Transverse colon (tissue), 4 donors: Measurements from ENCODE around the gene AIFM2. TPM values are rescaled to one million over a fixed set of nuclear protein-coding genes. Genes with fewer than 3 reads are reported as not detected.

Source experiments
- DNase-seq: peaks from one replicate; pipeline ENCODE4 v3.0.0-alpha.2; 2019
- H3K27ac ChIP-seq, 4 donors: fragments of 200-600 bp; sonication (generic); 2 replicates each; pipeline ENCODE4 v1.5.1; 2016 to 2018; ENCODE audit warnings: inconsistent platforms in 4 of 4
- H3K27me3 ChIP-seq: fragments of 200-600 bp; sonication (generic); 2 replicates; pipeline ENCODE4 v1.5.1; 2017; ENCODE audit warnings: inconsistent platforms
- H3K36me3 ChIP-seq, 4 donors: fragments of 200-600 bp; sonication (generic); 2 replicates each; pipeline ENCODE4 v1.5.1; 2017 to 2019; ENCODE audit warnings: inconsistent platforms in 4 of 4
- H3K4me1 ChIP-seq, 4 donors: fragments of 200-600 bp; sonication (generic); 2 replicates each; pipeline ENCODE4 v1.5.1; 2017 to 2020; ENCODE audit warnings: inconsistent platforms in 4 of 4
- H3K4me3 ChIP-seq, 4 donors: fragments of 200-600 bp; sonication (generic); 1 replicate in 1 of 4; 2 replicates in 3 of 4; pipeline versions ENCODE4 v1.5.1 to v1.6.1; 2017 to 2019; ENCODE audit warnings: inconsistent platforms in 4 of 4
- H3K9me3 ChIP-seq, 2 donors: fragments of 200-600 bp; sonication (generic); 2 replicates each; pipeline ENCODE4 v1.5.1; 2017 to 2019; ENCODE audit warnings: inconsistent platforms in 2 of 2
- EP300 ChIP-seq: sonication (generic); formaldehyde crosslinking; IDR thresholded peaks from one replicate; pipeline ENCODE4 v1.6.1; 2017; ENCODE audit warnings: antibody characterized with exemption, low read depth
- POLR2A ChIP-seq: fragments of 450-650 bp; IDR thresholded peaks from one replicate; pipeline ENCODE4 v1.6.1; 2016; ENCODE audit warnings: antibody characterized with exemption, mild to moderate bottlenecking, moderate library complexity
- POLR2AphosphoS5 ChIP-seq, 3 donors: sonication (generic); formaldehyde crosslinking; IDR thresholded peaks; one replicate each; pipeline ENCODE4 v1.6.1; 2016; ENCODE audit warnings: antibody characterized with exemption in 3 of 3
- WGBS, 2 donors: methylation state at CpG; one replicate each; pipeline ENCODE4 v1.1.5; 2018; ENCODE audit warnings: low coverage in 1 of 2; 5-methylcytosine and 5-hydroxymethylcytosine counted together
- in situ Hi-C, 4 donors: fragments of 200-750 bp; cut with MboI; loops; one replicate each; pipeline versions ENCODE4 v1.15.0 to v1.15.1; 2017; ENCODE audit warnings: low sequenced_read_pairs in 3 of 4, low pct_ligation_motif_present in 1 of 4, low pct_unique_long_range_greater_than_20kb in 1 of 4
- intact Hi-C: fragments of 100-400 bp; cut with DNase I; formaldehyde crosslinking; loops from one replicate; pipeline ENCODE4 v1.15.1; 2023; ENCODE audit warnings: low total_unique reads
- total RNA-seq, 4 donors: library from RNA; depleted of rRNA; stranded (reverse); fragments of >200 nt; gene quantifications; one replicate each; pipeline ENCODE4 v1.1.0, GENCODE V29; 2016
- TF ChIP-seq, protein P1 (sequence below), 5 experiments: fragments of 200-600 bp in 3 of 5; fragments of 450-650 bp in 2 of 5; sonication (generic) in 3 of 5; IDR thresholded peaks; 1 replicate in 2 of 5; 2 replicates in 3 of 5; pipeline ENCODE4 v1.5.1; 2016 to 2017; ENCODE audit warnings: antibody characterized with exemption in 5 of 5, inconsistent platforms in 3 of 5, mild to moderate bottlenecking in 2 of 5, moderate library complexity in 1 of 5

Gene AIFM2
- total RNA-seq, 4 donors from 2014 or later, result 3.8 to 27.0 (median 23.9) TPM

DNA sequence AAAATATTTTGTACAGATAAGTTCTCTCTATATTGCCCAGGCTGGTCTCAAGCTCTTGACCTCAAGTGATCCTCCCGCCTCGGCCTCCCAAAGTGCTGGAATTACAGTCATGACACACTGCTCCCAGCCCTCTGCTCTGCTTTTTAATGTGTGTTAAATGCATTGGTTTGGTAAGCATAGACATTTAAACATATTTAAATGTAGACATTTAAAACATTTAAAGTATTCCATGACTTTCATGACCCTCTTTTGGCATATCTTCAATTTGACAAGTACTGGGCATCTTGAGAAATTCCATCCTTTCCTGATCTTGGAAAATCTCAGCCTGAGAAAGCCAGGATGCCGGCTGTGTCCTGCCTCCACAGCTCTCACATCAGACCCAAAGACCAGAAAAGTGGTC, 42.9 kb upstream of the AIFM2 start:
- TF ChIP-seq POLR2AphosphoS5 (IDR thresholded peaks at IDR 0.05) (no peak), POLR2A (no peak), EP300 (no peak)
- TF ChIP-seq, protein P1, sequence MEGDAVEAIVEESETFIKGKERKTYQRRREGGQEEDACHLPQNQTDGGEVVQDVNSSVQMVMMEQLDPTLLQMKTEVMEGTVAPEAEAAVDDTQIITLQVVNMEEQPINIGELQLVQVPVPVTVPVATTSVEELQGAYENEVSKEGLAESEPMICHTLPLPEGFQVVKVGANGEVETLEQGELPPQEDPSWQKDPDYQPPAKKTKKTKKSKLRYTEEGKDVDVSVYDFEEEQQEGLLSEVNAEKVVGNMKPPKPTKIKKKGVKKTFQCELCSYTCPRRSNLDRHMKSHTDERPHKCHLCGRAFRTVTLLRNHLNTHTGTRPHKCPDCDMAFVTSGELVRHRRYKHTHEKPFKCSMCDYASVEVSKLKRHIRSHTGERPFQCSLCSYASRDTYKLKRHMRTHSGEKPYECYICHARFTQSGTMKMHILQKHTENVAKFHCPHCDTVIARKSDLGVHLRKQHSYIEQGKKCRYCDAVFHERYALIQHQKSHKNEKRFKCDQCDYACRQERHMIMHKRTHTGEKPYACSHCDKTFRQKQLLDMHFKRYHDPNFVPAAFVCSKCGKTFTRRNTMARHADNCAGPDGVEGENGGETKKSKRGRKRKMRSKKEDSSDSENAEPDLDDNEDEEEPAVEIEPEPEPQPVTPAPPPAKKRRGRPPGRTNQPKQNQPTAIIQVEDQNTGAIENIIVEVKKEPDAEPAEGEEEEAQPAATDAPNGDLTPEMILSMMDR (IDR thresholded peaks at IDR 0.05), result no peak
- no peak for DNase-seq
- H3K36me3 ChIP-seq, result no peaks in the 10 kb centered on the region
- H3K4me3 ChIP-seq, result no peak overlapping the region
- no peaks in the 10 kb centered on the region for H3K9me3 ChIP-seq
- in situ Hi-C loops (no loop called here), intact Hi-C loops (no loop called here)
- peaks cover 0 to 12% (median 2%) of the 10 kb centered on the region in 4 donors for H3K4me1 ChIP-seq
- WGBS, 2 donors, result 83 to 96% methylated on average over 1 to 3 of the region's 3 CpGs
- no peak overlapping the region for H3K27ac ChIP-seq
- no peaks in the 10 kb centered on the region for H3K27me3 ChIP-seq

DNA sequence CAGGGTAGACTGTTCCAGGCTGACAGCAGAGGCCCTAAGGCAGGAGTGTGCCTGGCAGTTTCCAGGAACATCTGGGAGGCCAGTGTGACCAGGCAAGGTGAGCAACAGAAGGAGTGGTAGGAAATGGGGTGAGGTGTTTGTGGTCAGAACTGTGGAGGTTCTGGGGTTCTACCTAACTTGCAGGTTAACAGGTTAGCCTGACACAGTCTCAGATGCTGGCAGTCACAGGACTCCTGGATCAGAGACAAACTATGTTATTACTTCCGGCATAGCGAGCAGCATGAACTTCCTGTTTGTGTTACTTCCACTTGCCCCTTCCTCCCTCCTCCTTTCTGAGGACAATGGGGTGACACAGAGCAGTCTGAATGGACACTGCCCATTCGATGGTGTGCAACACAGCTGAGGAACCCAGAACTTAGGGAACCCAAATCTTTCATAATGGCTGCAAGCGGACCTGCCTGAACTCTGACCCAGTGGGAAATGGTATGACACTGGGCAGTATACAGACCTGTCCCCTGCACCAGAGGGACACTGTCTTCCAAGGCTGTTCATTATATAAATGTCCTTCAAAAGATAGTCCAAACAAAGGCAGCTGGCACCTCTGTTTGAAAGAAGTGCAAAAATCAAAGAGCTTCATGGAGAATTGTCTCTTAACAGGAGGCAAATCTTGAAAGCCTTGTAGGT, 41.6 kb upstream of the AIFM2 start:
- Histone ChIP-seq H3K36me3 (no peaks in the 10 kb centered on the region), H3K4me3 (no peak overlapping the region), H3K4me1 (peaks cover 0 to 17% (median 8%) of the 10 kb centered on the region in 4 donors), H3K9me3 (no peaks in the 10 kb centered on the region), H3K27ac (peak overlapping the region in 2 of 4 donors; percentile 7 to 39), H3K27me3 (no peaks in the 10 kb centered on the region)
- peak; percentile 25 for DNase-seq
- intact Hi-C loops, result no loop called here
- TF ChIP-seq, protein P1 (IDR thresholded peaks at IDR 0.05), result no peak
- TF ChIP-seq POLR2A (no peak), POLR2AphosphoS5 (IDR thresholded peaks at IDR 0.05) (no peak), EP300 (no peak)
- in situ Hi-C loops, result no loop called here
- 43% methylated on average over 4 of the region's 4 CpGs; no CpG with 5 or more reads in 1 of the 2 donors for WGBS, 2 donors

- TF ChIP-seq, protein P1 (IDR thresholded peaks at IDR 0.05), result no peak
- H3K27ac ChIP-seq, result peak overlapping the region; percentile 92 to 96 (median 94)
- no peaks in the 10 kb centered on the region for H3K36me3 ChIP-seq
- no peaks in the 10 kb centered on the region for H3K9me3 ChIP-seq
- in situ Hi-C loops (no loop called here), intact Hi-C loops (no loop called here)
- no peak for DNase-seq
- WGBS, 2 donors, result 0% methylated on average over 4 to 29 of the region's 40 CpGs
- peak overlapping the region; percentile 77 to 91 (median 87) for H3K4me3 ChIP-seq
- H3K4me1 ChIP-seq, result peaks cover 0 to 43% (median 25%) of the 10 kb centered on the region in 4 donors
- H3K27me3 ChIP-seq, result no peaks in the 10 kb centered on the region
Measured at GRCh38 chr10:70169649-70170364, 37.2 kb upstream of the AIFM2 start.

DNA sequence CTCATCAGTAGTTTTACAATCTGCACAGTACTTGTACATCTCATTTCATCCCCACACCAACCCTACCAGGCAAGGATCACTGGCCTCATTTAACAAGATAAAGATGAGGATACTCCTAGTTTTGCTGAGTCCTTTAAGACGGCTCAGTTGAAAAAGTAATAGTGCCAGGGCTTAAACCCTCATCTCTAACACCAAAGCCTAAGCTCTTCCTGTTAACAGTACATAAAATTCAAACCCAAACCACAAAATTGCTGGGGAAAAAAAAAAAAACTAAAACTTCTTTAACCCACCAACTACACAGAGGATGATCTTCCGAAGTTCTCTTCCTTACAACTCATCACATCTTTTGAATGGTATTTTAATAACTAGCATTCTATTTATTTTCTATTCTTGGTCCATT, 36.4 kb upstream of the AIFM2 start:
- intact Hi-C loops, result no loop called here
- in situ Hi-C loops, result no loop called here
- Histone ChIP-seq H3K36me3 (no peaks in the 10 kb centered on the region), H3K9me3 (no peaks in the 10 kb centered on the region), H3K27me3 (no peaks in the 10 kb centered on the region), H3K4me1 (peaks cover 0 to 46% (median 25%) of the 10 kb centered on the region in 4 donors), H3K27ac (peak overlapping the region; percentile 92 to 96 (median 94)), H3K4me3 (peak overlapping the region in 3 of 4 donors; percentile 77 to 91 (median 90))
- TF ChIP-seq, protein P1 (IDR thresholded peaks at IDR 0.05), result no peak
- TF ChIP-seq EP300 (no peak), POLR2AphosphoS5 (IDR thresholded peaks at IDR 0.05) (no peak), POLR2A (no peak)
- 32% methylated on average over 2 of the region's 2 CpGs for WGBS, 2 donors
- DNase-seq, result no peak
